Cardiac fibroblast (primary cell): Measurements from ENCODE around the gene GRPEL1.
A peak's percentile ranks its signal among the peaks of the same experiment; 100 is the strongest.

Experiments
- DNase-seq, 2 donors: peaks; one replicate each; pipeline versions ENCODE4 v3.0.0 to v3.0.0-alpha.2; 2010; ENCODE audit warnings: low read depth in 2 of 2
- H3K4me3 ChIP-seq, 2 donors: replicated peaks in 1 of 2; 1 replicate in 1 of 2; 2 replicates in 1 of 2; pipeline ENCODE4 v1.5.1; 2011; ENCODE audit warnings: low read depth in 2 of 2, low read length in 2 of 2, mild to moderate bottlenecking in 2 of 2, moderate library complexity in 1 of 2
- CTCF ChIP-seq: IDR thresholded peaks from one replicate; pipeline ENCODE4 v1.5.1; 2011; ENCODE audit warnings: low read depth, mild to moderate bottlenecking, low read length, inconsistent platforms

Gene GRPEL1

DNA sequence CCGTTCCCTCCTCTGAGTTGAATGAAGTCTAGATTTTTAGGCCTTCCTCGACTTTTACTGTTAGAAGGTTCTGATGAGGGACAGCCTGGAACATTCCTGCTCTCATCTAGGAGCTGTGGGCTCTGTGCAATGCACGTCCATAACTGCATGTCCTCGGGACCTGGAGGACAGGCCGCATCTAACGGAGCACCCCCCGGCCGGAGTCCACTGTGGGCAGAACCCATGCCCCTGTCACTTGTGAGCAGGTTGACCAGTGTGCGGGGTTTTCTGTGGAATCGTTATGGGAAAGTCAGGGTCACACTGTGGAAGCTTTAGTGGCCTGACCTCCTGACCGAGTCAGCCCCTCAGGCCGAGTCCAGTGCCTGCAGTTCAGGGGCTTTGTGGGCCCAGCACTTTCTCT, 44.0 kb downstream of the GRPEL1 start:
- H3K4me3 ChIP-seq = no peak overlapping the region
- no peak for TF ChIP-seq CTCF
- no peak for DNase-seq

DNA sequence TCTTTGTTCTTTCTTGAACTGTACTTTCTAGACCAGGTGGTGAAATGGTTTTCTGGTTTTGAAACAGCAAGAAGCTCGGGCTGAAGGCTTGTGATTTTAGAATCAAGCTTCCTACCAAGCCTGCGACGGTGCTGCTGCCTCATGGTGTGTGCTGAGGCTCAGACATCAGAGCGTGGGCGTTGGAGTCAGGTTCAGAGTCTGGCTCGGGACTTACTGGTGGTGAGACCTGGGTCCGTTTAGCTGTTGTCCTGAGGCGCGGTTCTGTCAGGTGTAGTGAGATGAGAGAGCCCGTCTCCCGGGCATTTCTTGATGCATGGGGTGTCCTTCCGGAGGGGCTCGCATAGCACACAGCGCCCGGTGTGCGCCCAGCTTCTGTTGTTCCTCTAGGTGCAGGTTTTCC, 44.4 kb downstream of the GRPEL1 start:
- H3K4me3 ChIP-seq = no peak overlapping the region
- no peak for TF ChIP-seq CTCF
- no peak for DNase-seq

GRCh38 chr4:7021930-7022664, 45.8 kb downstream of the GRPEL1 start:
- TF ChIP-seq CTCF = no peak
- DNase-seq = peak; percentile 69 to 89
- H3K4me3 ChIP-seq = no peak overlapping the region

- H3K4me3 ChIP-seq = no peak overlapping the region
- no peak for TF ChIP-seq CTCF
- DNase-seq = no peak
Observed at GRCh38 chr4:7021355-7021754, 46.5 kb downstream of the GRPEL1 start.

DNA sequence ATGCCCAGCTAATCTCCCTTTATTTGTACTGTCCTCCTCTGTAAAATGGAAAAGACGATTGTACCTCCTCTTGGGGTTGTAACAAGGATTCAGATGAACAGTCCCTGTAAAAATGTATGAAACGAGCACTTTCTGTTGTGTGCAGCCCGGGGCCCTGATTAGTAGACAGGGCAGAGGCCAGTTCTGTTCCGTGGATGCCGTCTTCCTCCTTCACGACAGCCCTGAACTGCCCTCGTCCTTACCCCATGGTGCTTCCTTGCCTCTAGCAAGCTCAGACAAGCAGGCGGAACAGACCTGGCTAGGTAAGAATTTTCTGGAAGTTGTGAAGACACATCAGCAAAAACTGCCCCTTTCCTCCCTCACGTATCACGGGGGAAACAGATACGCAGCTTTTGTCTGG, 47.0 kb downstream of the GRPEL1 start:
- H3K4me3 ChIP-seq = no peak overlapping the region

GRCh38 chr4:7020290-7020689, 47.6 kb downstream of the GRPEL1 start:
- H3K4me3 ChIP-seq = no peak overlapping the region
- DNase-seq = no peak
- TF ChIP-seq CTCF = no peak

More for the DNA sequence above, 47.0 kb downstream of the GRPEL1 start:
- DNase-seq = no peak
- no peak for TF ChIP-seq CTCF

GRCh38 chr4:7019367-7019766, 48.5 kb downstream of the GRPEL1 start:
- H3K4me3 ChIP-seq = no peak overlapping the region
- TF ChIP-seq CTCF = no peak
- no peak for DNase-seq
